Stimulated activated effector memory CD8-positive, alpha-beta T cell treated with anti-CD3 and anti-CD28 coated beads, Interleukin-12 subunit alpha, Interleukin-12 subunit beta, amount 100 ng/mL, for 72 hours (primary cell): ENCODE measurements around the gene LINGO3.
"Not testable (repeated sequence)": the region's sequence is repeated elsewhere in the genome, so short reads cannot be mapped to it uniquely, and the experiment has no call there.

Experiments
- ATAC-seq: fragments of 150-1000 bp; cut with Tn5 transposase; 2 replicates; pipeline ENCODE4 v1.10.0; 2021
- DNase-seq, 2 donors: peaks; one replicate each; pipeline ENCODE4 v3.0.0; 2021 to 2022; ENCODE audit warnings: low spot score in 2 of 2
- H3K27ac Mint-ChIP-seq: one replicate; pipeline ENCODE4 v1.8.0; 2022; ENCODE audit warnings: mild to moderate bottlenecking, mixed read lengths
- H3K36me3 Mint-ChIP-seq: one replicate; pipeline ENCODE4 v1.8.0; 2022; ENCODE audit warnings: mild to moderate bottlenecking, mixed read lengths
- H3K4me1 Mint-ChIP-seq: one replicate; pipeline ENCODE4 v1.8.0; 2022; ENCODE audit warnings: mixed read lengths
- H3K4me3 Mint-ChIP-seq: one replicate; pipeline ENCODE4 v1.8.0; 2022; ENCODE audit warnings: mild to moderate bottlenecking, mixed read lengths
- H3K9me3 Mint-ChIP-seq: one replicate; pipeline ENCODE4 v1.8.0; 2022; ENCODE audit warnings: mixed read lengths

Gene LINGO3

GRCh38 chr19:2286402-2287140, 21.4 kb downstream of the LINGO3 start:
- H3K36me3 Mint-ChIP-seq, result peaks cover 22% of the 10 kb centered on the region
- H3K4me3 Mint-ChIP-seq, result no peak overlapping the region
- no peak for ATAC-seq
- peaks cover 37% of the 10 kb centered on the region for H3K4me1 Mint-ChIP-seq
- no peaks in the 10 kb centered on the region for H3K9me3 Mint-ChIP-seq
- no peak for DNase-seq
- H3K27ac Mint-ChIP-seq, result no peak overlapping the region

- no peak overlapping the region for H3K27ac Mint-ChIP-seq
- peaks cover 25% of the 10 kb centered on the region for H3K4me1 Mint-ChIP-seq
- ATAC-seq (no peak), DNase-seq (no peak)
- H3K36me3 Mint-ChIP-seq, result peaks cover 24% of the 10 kb centered on the region
- H3K4me3 Mint-ChIP-seq, result no peak overlapping the region
- H3K9me3 Mint-ChIP-seq, result no peaks in the 10 kb centered on the region
Observed at GRCh38 chr19:2283835-2284507, 24.0 kb downstream of the LINGO3 start.

GRCh38 chr19:2282862-2283237, 25.1 kb downstream of the LINGO3 start:
- H3K4me3 Mint-ChIP-seq, result peak overlapping the region; percentile 73
- no peaks in the 10 kb centered on the region for H3K9me3 Mint-ChIP-seq
- peaks cover 30% of the 10 kb centered on the region for H3K36me3 Mint-ChIP-seq
- H3K4me1 Mint-ChIP-seq, result peaks cover 15% of the 10 kb centered on the region
- no peak for ATAC-seq
- DNase-seq, result no peak
- H3K27ac Mint-ChIP-seq, result peak overlapping the region; percentile 85

- Mint-ChIP-seq H3K9me3 (no peaks in the 10 kb centered on the region), H3K4me1 (peaks cover 15% of the 10 kb centered on the region), H3K27ac (peak within 1 kb of the TSS; percentile 85), H3K36me3 (peaks cover 35% of the 10 kb centered on the region), H3K4me3 (peak within 1 kb of the TSS; percentile 73)
- ATAC-seq (peak; percentile 58), DNase-seq (no peak)
Observed at GRCh38 chr19:2282062-2282861, 25.7 kb downstream of the LINGO3 start, which contains the start of gene PEAK3. TSS of gene PEAK3 (minus strand) at chr19:2282175. CDS start at chr19:2280931, 1,244 bp downstream.

- Mint-ChIP-seq H3K36me3 (peaks cover 43% of the 10 kb centered on the region), H3K4me3 (peak overlapping the region; percentile 73), H3K27ac (peak overlapping the region; percentile 85), H3K4me1 (peaks cover 15% of the 10 kb centered on the region)
- DNase-seq, ATAC-seq, H3K9me3 Mint-ChIP-seq: not testable (repeated sequence)
Observed at GRCh38 chr19:2281265-2282061, 26.5 kb downstream of the LINGO3 start.

GRCh38 chr19:2280633-2281264, 27.2 kb downstream of the LINGO3 start:
- Mint-ChIP-seq H3K27ac (no peak overlapping the region), H3K4me3 (no peak overlapping the region), H3K36me3 (peaks cover 47% of the 10 kb centered on the region), H3K9me3 (no peaks in the 10 kb centered on the region), H3K4me1 (peaks cover 15% of the 10 kb centered on the region)
- no peak for ATAC-seq
- DNase-seq, result no peak

- ATAC-seq, result peak; percentile 1
- Mint-ChIP-seq H3K27ac (peak overlapping the region; percentile 54), H3K4me1 (peaks cover 30% of the 10 kb centered on the region), H3K4me3 (no peak overlapping the region), H3K36me3 (peaks cover 61% of the 10 kb centered on the region), H3K9me3 (no peaks in the 10 kb centered on the region)
- no peak for DNase-seq
Observed at GRCh38 chr19:2278459-2279158, 29.3 kb downstream of the LINGO3 start.

- no peak overlapping the region for H3K4me3 Mint-ChIP-seq
- DNase-seq (no peak), ATAC-seq (no peak)
- no peaks in the 10 kb centered on the region for H3K9me3 Mint-ChIP-seq
- peaks cover 35% of the 10 kb centered on the region for H3K4me1 Mint-ChIP-seq
- H3K36me3 Mint-ChIP-seq, result peaks cover 67% of the 10 kb centered on the region
- H3K27ac Mint-ChIP-seq, result no peak overlapping the region
Observed at GRCh38 chr19:2277138-2277537, 30.8 kb downstream of the LINGO3 start.

GRCh38 chr19:2276429-2276986, 31.4 kb downstream of the LINGO3 start:
- H3K4me1 Mint-ChIP-seq, result peaks cover 36% of the 10 kb centered on the region
- peak overlapping the region; percentile 72 for H3K27ac Mint-ChIP-seq
- H3K9me3 Mint-ChIP-seq, result no peaks in the 10 kb centered on the region
- DNase-seq (no peak), ATAC-seq (no peak)
- no peak overlapping the region for H3K4me3 Mint-ChIP-seq
- H3K36me3 Mint-ChIP-seq, result peaks cover 72% of the 10 kb centered on the region

GRCh38 chr19:2275588-2276428, 32.1 kb downstream of the LINGO3 start:
- no peak for ATAC-seq
- Mint-ChIP-seq H3K36me3 (peaks cover 79% of the 10 kb centered on the region), H3K27ac (peak overlapping the region; percentile 72), H3K4me3 (no peak overlapping the region), H3K9me3 (no peaks in the 10 kb centered on the region), H3K4me1 (peaks cover 40% of the 10 kb centered on the region)
- DNase-seq, result no peak

- H3K36me3 Mint-ChIP-seq, result peaks cover 87% of the 10 kb centered on the region
- no peaks in the 10 kb centered on the region for H3K9me3 Mint-ChIP-seq
- H3K4me1 Mint-ChIP-seq, result peaks cover 40% of the 10 kb centered on the region
- DNase-seq, result no peak
- H3K4me3 Mint-ChIP-seq, result no peak overlapping the region
- H3K27ac Mint-ChIP-seq, result peak overlapping the region; percentile 95
- no peak for ATAC-seq
Observed at GRCh38 chr19:2274931-2275535, 32.9 kb downstream of the LINGO3 start.

GRCh38 chr19:2274185-2274711, 33.7 kb downstream of the LINGO3 start:
- Mint-ChIP-seq H3K9me3 (no peaks in the 10 kb centered on the region), H3K4me1 (peaks cover 40% of the 10 kb centered on the region), H3K36me3 (peaks cover 92% of the 10 kb centered on the region), H3K4me3 (peak overlapping the region; percentile 84), H3K27ac (peak overlapping the region; percentile 95)
- no peak for DNase-seq
- ATAC-seq, result no peak
